Activated naive CD4-positive, alpha-beta T cell treated with anti-CD3 and anti-CD28 coated beads for 36 hours (primary cell): ENCODE data around the gene TCERG1L. TPM values are rescaled to one million over a fixed set of nuclear protein-coding genes. Genes with fewer than 3 reads are reported as not detected.

Experiments used
- CTCF ChIA-PET: fragments of 350-600 bp; sonication (Branson Sonifier 250); formaldehyde crosslinking; loops from one replicate; lab custom pipeline; 2021; ENCODE audit warnings: antibody characterized with exemption; lab: Charles Lee
- DNase-seq: peaks from one replicate; pipeline ENCODE4 v3.0.0-alpha.2; 2020
- H3K27ac Mint-ChIP-seq: one replicate; pipeline ENCODE4 v1.8.0; 2021; ENCODE audit warnings: mild to moderate bottlenecking, mixed read lengths
- H3K27me3 Mint-ChIP-seq: one replicate; pipeline ENCODE4 v1.8.0; 2021; ENCODE audit warnings: low read depth, mixed read lengths
- H3K36me3 Mint-ChIP-seq: one replicate; pipeline ENCODE4 v1.8.0; 2021; ENCODE audit warnings: low read depth, mixed read lengths
- H3K4me1 Mint-ChIP-seq: one replicate; pipeline ENCODE4 v1.8.0; 2021; ENCODE audit warnings: low read depth, mixed read lengths
- H3K4me3 Mint-ChIP-seq: one replicate; pipeline ENCODE4 v1.8.0; 2021; ENCODE audit warnings: mild to moderate bottlenecking, moderate library complexity, mixed read lengths
- H3K9me3 Mint-ChIP-seq: one replicate; pipeline ENCODE4 v1.8.0; 2021; ENCODE audit warnings: mixed read lengths
- intact Hi-C: fragments of 100-400 bp; cut with micrococcal nuclease; formaldehyde crosslinking; loops from one replicate; pipeline ENCODE4 v1.15.1; 2023
- total RNA-seq, 2 experiments: library from RNA; stranded (reverse); gene quantifications; one replicate each; pipeline ENCODE4 v1.2.3, GENCODE V29; 2021

Gene TCERG1L
- total RNA-seq, 2 experiments from 2014 or later, result 0.10 TPM; not detected in 1

DNA sequence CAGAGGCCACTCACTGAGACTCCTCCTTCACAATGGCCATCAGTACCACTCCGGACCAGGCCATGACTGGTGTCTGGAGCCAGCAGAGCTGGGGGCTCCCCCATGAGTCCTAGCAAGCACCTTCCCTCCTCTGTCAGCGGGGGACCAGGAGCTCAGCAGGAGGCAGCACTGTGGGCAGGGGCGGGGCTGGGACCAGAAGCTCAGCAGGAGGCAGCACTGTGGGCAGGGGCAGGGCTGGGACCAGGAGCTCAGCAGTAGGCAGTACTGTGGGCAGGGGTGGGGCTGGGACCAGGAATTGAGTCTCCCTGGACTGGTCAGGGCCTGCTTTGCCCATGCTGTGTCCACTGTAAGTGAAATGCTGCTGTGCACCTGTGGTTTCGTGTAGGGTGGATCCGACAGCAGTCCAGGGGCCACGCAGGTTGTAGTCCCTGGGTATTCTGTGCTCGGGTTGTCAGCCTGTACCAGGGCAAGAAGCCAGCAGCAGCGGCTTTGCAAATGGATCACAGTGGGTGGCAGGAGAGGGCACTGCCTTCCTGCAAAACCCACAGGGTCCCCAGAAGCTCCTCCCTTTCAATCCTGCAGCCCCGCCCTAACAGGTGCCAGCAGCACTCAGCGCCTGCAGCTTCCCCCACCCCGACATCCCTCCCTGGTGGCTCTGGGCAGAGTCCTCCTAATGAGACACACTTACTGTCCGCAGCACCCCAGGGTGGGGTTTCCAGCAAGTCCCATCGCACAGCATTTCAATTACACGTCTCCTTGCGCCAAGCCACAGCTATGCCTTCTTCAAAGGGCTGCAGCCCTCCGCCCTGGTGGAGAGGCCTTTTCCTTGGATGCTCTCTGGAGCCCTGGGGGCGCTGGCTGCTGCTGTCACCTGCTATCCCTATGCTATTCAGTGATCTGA is 220.5 kb downstream of the TCERG1L start:
- no peak for DNase-seq
- no peak overlapping the region for H3K27ac Mint-ChIP-seq
- no peak overlapping the region for H3K4me3 Mint-ChIP-seq
- CTCF ChIA-PET, result no interaction called here
- H3K27me3 Mint-ChIP-seq, result no peaks in the 10 kb centered on the region
- H3K9me3 Mint-ChIP-seq, result no peaks in the 10 kb centered on the region
- intact Hi-C loops, result no loop called here
- no peaks in the 10 kb centered on the region for H3K36me3 Mint-ChIP-seq
- peaks cover 3% of the 10 kb centered on the region for H3K4me1 Mint-ChIP-seq

DNA sequence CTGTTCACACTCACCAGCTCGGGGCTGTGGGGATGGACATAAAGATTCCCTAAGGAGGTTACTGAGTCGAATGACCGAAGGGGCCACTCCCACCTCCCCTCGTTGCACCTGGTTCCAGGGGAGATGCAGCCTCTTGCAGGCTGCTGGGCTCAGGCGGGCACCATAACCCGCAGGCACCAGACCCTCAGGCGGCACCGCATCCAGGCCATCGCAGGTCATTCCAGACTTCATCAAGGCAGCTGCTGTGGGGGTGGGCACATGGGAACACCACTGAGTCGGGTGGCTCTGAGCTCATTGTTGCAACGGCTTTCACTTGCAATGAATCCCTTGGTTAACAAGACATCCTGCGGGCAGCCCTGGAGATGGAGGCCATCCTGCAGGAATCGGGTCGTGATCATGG is 221.7 kb downstream of the TCERG1L start:
- DNase-seq, result no peak
- Mint-ChIP-seq H3K9me3 (no peaks in the 10 kb centered on the region), H3K4me1 (peaks cover 7% of the 10 kb centered on the region), H3K27ac (no peak overlapping the region), H3K27me3 (peaks cover 2% of the 10 kb centered on the region), H3K36me3 (no peaks in the 10 kb centered on the region), H3K4me3 (no peak overlapping the region)
- intact Hi-C loops, result no loop called here
- CTCF ChIA-PET, result no interaction called here

DNA sequence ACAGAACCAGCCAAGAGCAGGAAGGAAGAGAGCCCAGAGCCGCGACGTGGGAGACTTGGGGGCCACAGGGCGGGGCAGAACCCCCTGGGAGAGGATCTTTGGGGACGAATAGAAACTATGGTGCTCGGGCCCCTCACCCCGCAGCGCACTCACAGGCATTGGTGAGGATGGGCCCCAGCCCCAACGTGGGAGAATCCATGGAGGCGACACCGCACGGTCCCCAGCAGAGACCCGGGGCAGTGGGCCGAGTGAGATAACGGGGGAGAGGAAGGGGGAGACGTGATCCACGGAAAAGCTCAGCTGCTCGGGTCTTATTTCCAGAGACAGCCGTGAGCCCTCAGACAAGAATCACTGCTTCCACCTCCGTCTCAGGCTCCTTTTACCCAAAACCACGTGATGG is 222.4 kb downstream of the TCERG1L start:
- H3K4me1 Mint-ChIP-seq, result peaks cover 12% of the 10 kb centered on the region
- no peak overlapping the region for H3K27ac Mint-ChIP-seq
- intact Hi-C loops, result no loop called here
- no peak overlapping the region for H3K4me3 Mint-ChIP-seq
- peaks cover 2% of the 10 kb centered on the region for H3K27me3 Mint-ChIP-seq
- no peaks in the 10 kb centered on the region for H3K36me3 Mint-ChIP-seq
- CTCF ChIA-PET, result no interaction called here
- no peak for DNase-seq
- no peaks in the 10 kb centered on the region for H3K9me3 Mint-ChIP-seq

DNA sequence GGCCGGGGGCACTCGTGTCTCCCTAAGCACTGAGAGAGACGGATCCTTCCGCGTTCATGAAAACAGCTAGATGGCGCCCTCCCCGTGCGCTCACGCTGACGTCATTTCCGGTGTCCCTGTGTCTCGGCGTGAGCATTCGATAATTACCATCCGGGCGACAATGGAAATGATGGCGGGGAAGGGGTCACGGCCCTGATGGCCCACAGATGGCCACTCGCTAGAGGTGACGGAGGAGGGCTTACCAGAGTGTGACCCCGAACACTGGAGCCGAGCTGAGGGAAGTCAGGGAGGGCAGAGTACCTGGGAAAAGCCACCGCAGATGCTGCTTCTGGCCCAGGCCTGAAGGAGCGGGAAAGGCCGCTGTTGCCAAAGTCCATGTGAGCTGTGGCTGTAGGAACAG is 222.9 kb downstream of the TCERG1L start:
- H3K36me3 Mint-ChIP-seq, result no peaks in the 10 kb centered on the region
- no peaks in the 10 kb centered on the region for H3K9me3 Mint-ChIP-seq
- intact Hi-C loops, result no loop called here
- H3K27me3 Mint-ChIP-seq, result peaks cover 2% of the 10 kb centered on the region
- peaks cover 17% of the 10 kb centered on the region for H3K4me1 Mint-ChIP-seq
- CTCF ChIA-PET, result no interaction called here
- H3K4me3 Mint-ChIP-seq, result no peak overlapping the region
- DNase-seq, result no peak
- H3K27ac Mint-ChIP-seq, result no peak overlapping the region

DNA sequence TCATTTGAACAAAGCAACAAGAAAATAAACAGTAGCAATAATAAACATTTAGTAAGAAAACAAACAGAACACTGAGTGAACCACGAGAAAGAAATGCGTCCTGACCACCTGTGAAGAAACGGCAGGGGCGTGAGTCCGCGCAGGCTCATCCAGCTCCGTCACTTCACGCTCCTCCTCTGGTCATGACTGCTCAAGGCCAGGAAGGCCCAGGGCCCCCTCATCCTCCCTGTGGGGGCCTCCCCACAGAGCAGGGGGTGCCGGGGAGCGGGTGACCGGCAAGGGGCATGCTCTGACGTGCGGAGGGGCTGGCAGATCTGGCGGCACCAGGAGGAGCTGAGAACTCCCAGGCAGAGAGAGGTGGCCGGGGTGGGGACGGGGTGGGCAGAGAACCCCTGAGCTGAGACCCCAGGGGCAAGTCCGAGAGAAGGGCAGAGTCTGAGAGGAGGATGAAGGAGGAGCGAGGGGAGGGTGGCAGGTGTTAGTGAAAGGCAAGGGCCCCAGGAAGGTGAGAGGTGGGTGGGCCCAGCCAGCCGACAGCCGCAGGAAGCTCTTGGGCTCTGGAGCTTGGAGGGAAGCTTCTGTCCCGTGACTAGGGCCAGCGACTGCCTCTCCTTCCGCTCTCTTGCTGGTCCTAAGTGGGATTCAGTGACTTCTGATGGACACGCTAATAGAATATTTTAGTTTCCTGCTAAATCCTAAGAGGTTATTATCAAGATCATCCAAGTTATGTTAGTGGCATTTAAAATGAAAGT is 223.9 kb downstream of the TCERG1L start:
- H3K4me3 Mint-ChIP-seq, result no peak overlapping the region
- DNase-seq, result no peak
- CTCF ChIA-PET, result no interaction called here
- H3K4me1 Mint-ChIP-seq, result peaks cover 26% of the 10 kb centered on the region
- H3K9me3 Mint-ChIP-seq, result no peaks in the 10 kb centered on the region
- peaks cover 2% of the 10 kb centered on the region for H3K27me3 Mint-ChIP-seq
- H3K36me3 Mint-ChIP-seq, result no peaks in the 10 kb centered on the region
- no peak overlapping the region for H3K27ac Mint-ChIP-seq
- intact Hi-C loops, result no loop called here

DNA sequence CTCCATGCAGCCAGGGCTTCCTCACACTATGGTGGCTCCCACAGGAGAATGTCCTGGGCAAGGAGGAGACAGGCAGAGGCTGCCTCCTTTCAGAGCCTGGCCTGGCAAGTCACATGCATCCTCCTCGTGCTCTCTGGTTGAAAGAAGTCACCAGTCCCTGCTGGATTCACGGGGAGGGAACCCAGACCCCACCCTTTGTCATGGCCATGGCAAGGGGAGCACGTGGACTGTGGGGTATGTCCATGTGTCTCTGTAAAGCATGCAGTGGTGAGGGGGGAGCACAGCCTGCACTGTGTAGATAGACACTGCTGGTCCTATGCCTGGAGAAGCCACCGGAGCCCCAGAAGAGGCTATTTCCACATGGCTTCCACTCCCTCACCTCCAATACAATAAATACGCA is 225.0 kb downstream of the TCERG1L start:
- Mint-ChIP-seq H3K36me3 (no peaks in the 10 kb centered on the region), H3K27me3 (peaks cover 2% of the 10 kb centered on the region), H3K27ac (no peak overlapping the region), H3K4me3 (no peak overlapping the region), H3K9me3 (no peaks in the 10 kb centered on the region), H3K4me1 (peaks cover 33% of the 10 kb centered on the region)
- intact Hi-C loops, result no loop called here
- CTCF ChIA-PET, result no interaction called here
- no peak for DNase-seq

DNA sequence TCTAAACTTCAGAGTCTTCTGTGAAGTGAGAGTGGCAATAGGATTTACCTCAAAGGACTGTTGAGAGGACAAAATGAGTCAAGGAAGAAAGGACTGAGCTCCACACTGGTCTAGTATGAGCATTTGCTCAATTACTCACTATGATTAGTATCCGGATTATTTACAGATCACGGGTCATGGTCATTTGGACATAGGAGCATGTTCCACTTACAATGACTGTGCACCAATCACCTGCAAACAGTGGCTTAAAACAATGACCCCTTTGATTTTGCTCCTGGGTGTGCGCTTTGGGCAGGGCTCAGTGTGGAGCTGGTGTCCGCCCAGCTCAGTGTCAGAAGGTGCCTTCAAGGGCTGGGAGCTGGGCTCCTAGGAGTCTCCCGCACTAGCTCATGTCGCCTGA is 225.4 kb downstream of the TCERG1L start:
- no peak for DNase-seq
- no peaks in the 10 kb centered on the region for H3K9me3 Mint-ChIP-seq
- H3K27ac Mint-ChIP-seq, result no peak overlapping the region
- no peak overlapping the region for H3K4me3 Mint-ChIP-seq
- intact Hi-C loops, result no loop called here
- peaks cover 37% of the 10 kb centered on the region for H3K4me1 Mint-ChIP-seq
- CTCF ChIA-PET, result no interaction called here
- H3K36me3 Mint-ChIP-seq, result no peaks in the 10 kb centered on the region
- peaks cover 2% of the 10 kb centered on the region for H3K27me3 Mint-ChIP-seq

DNA sequence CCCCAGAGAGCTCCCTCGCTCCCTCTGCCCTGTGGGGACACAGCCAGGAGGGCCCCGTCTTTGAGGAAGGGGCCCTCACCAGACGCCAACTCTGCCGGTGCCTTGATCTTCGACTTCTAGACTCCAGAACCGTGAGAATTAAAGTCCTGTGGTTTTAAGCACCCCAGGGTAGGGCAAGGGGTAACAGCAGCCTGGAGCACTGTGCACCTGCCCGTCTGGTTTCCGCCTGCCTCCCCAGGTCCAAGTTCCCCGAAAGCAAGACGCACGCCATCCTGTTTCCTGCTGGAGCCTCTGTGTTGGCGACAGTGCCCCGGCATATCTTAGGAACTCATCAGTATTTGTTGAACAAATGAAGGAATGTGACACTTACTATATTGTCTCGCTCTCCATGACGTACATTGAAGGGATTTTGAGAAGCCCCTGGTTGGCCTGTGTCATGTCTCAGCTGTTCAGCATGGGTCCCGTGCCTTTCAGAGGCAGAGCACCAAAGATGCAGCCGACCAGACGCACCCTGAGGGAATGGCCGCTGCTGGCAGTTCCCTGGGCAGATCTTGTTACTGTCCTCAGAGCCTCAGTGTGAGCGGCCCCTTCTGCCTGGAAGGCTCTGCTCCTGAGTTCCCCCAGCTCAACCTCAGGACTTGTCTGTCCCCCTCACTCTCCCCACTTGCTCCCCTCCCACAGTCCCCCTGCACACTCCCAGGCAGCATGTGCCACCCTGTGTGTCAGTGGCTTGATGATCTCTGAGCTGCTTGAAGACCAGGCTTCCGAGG is 226.2 kb downstream of the TCERG1L start:
- H3K27ac Mint-ChIP-seq, result no peak overlapping the region
- CTCF ChIA-PET, result interaction anchor here (1.2 kb wide), 1 partner anchor 10 kb away, joined by 3 read pairs; no protein-coding TSS in a partner anchor
- H3K9me3 Mint-ChIP-seq, result no peaks in the 10 kb centered on the region

DNA sequence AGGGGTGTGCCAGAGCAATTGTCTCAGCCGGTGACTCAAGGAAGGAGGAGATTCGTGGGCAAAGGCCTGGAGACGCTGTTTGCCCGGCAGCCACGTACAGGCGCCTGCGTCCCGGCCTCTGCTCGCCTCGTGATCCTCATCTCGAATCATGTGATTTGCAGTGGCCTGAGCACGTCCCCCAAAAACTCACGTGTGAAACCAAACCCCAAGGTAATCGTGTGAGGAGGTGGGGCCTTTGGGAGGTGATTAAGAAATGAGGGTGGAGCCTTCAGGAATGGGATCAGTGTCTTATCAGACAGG is 226.8 kb downstream of the TCERG1L start:
- no peak overlapping the region for H3K4me3 Mint-ChIP-seq
- no peaks in the 10 kb centered on the region for H3K9me3 Mint-ChIP-seq
- H3K27ac Mint-ChIP-seq, result no peak overlapping the region
- peak; percentile 25 for DNase-seq
- H3K27me3 Mint-ChIP-seq, result peaks cover 2% of the 10 kb centered on the region
- no peaks in the 10 kb centered on the region for H3K36me3 Mint-ChIP-seq
- CTCF ChIA-PET, result interaction anchor here (1.2 kb wide), 1 partner anchor 11 kb away, joined by 3 read pairs; no protein-coding TSS in a partner anchor
- peaks cover 41% of the 10 kb centered on the region for H3K4me1 Mint-ChIP-seq
- intact Hi-C loops, result no loop called here

More for the DNA sequence above, 226.2 kb downstream of the TCERG1L start:
- peak; percentile 25 for DNase-seq
- peaks cover 2% of the 10 kb centered on the region for H3K27me3 Mint-ChIP-seq
- intact Hi-C loops, result no loop called here
- H3K36me3 Mint-ChIP-seq, result no peaks in the 10 kb centered on the region
- H3K4me3 Mint-ChIP-seq, result no peak overlapping the region
- H3K4me1 Mint-ChIP-seq, result peaks cover 41% of the 10 kb centered on the region

DNA sequence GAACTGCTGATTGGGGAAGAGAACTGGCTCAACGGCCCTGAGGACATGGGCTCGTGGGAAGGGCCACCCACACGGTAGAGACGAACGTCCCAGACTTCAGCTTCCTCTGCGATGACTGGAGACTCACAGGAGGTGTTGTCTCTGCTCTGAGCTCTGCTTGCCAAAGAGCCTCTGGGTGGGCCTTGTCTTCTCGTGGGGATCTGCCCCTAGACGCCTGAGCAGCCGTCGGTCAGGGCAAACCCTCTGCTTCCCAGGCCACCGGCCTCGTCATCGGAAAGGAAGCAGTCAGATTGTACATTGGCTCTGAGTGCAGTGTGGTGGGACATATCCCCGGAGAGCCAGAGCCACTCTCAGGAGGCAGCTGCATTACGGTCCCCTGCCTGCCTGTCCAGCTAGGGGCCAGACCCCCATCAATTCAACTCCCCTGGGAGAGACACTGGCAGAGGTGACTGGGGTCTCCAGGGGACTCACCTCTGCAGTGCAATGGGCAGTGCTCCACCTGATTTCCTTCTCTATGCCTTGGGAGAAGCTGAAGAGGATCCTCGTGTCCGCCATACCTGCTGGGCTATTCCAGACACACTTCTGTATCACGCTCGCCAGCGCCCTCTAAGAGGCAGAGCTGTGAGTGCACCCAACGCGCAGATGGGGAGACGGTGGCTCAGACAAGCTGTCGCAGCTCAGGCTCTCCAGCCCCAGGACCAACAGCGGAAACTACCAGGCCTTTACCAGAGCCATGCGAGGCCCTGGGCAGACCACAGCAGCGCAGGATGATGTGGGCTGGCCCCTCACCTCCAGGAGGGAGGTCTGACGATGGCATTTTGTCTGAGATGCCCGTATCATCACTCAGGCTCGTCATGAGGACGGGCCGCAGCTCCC is 227.4 kb downstream of the TCERG1L start:
- Mint-ChIP-seq H3K27ac (no peak overlapping the region), H3K27me3 (peaks cover 2% of the 10 kb centered on the region), H3K36me3 (no peaks in the 10 kb centered on the region), H3K9me3 (no peaks in the 10 kb centered on the region), H3K4me3 (no peak overlapping the region), H3K4me1 (peaks cover 41% of the 10 kb centered on the region)
- CTCF ChIA-PET, result interaction anchor here (1.2 kb wide), 1 partner anchor 11 kb away, joined by 3 read pairs; no protein-coding TSS in a partner anchor
- intact Hi-C loops, result no loop called here
- DNase-seq, result peak; percentile 49

DNA sequence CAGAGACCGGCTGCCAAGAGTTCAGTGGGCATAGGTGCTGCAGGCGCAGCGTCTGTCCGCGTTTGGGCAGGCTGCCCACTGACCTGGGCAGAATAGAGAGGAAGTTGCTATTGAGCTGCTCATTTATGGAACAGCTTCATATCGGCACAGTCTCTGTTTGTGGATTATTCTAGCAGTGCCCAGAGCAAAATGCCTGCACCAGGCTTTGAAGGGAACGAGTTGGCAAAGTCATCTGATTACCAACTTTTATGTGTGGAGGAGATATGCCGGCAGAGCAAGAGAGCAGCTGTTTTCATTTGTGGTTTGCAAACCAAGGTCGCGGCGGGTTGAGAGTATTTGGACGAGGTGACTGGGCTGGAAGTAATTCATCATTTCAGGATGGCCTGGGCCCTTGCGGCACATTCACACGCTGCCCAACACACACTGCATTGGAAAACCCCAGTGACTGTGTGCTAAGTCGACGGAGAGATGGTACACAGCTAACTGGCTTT is 228.5 kb downstream of the TCERG1L start:
- intact Hi-C loops, result no loop called here
- peak; percentile 54 for DNase-seq
- Mint-ChIP-seq H3K27ac (no peak overlapping the region), H3K4me3 (no peak overlapping the region), H3K27me3 (peaks cover 2% of the 10 kb centered on the region), H3K4me1 (peaks cover 41% of the 10 kb centered on the region), H3K36me3 (no peaks in the 10 kb centered on the region), H3K9me3 (no peaks in the 10 kb centered on the region)
- CTCF ChIA-PET, result no interaction called here
